Retinal pigment epithelial cell (primary cell): ENCODE measurements around the gene COL26A1.
"Not testable (repeated sequence)": the region's sequence is repeated elsewhere in the genome, so short reads cannot be mapped to it uniquely, and the experiment has no call there.

Experiments
- DNase-seq: peaks from one replicate; pipeline ENCODE4 v3.0.0-alpha.2; 2010; ENCODE audit warnings: low read depth
- H3K4me3 ChIP-seq: 2 replicates; pipeline ENCODE4 v1.5.1; 2011; ENCODE audit warnings: mild to moderate bottlenecking, low read length, control low read depth, moderate library complexity
- TF ChIP-seq, protein P1 (sequence below): conservative IDR thresholded peaks from 2 replicates; pipeline ENCODE4 v1.5.1; 2011; ENCODE audit warnings: low read depth, low read length, control low read depth, inconsistent platforms

Gene COL26A1

DNA sequence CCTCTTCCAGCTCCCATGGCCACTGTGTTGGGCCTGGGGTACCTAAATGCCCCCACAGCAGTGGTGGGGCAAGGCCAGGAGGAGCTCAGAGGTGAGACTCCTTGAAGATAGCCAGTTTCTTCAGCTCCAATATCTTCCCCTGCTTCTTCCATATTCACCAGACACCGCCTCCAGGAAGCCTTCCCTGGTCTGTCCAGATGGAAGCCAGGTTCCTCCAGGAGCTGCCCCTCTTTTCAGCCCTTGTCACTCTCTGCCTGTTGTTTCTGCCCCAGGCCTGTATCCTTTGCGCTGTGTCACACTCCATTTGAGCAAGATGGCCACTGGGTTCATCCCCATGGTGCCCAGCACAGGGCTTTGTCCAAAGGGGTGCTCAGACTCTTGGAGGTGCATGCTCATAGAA lies 138.7 kb downstream of the COL26A1 start:
- H3K4me3 ChIP-seq = no peak overlapping the region
- DNase-seq = no peak
- TF ChIP-seq, protein P1, sequence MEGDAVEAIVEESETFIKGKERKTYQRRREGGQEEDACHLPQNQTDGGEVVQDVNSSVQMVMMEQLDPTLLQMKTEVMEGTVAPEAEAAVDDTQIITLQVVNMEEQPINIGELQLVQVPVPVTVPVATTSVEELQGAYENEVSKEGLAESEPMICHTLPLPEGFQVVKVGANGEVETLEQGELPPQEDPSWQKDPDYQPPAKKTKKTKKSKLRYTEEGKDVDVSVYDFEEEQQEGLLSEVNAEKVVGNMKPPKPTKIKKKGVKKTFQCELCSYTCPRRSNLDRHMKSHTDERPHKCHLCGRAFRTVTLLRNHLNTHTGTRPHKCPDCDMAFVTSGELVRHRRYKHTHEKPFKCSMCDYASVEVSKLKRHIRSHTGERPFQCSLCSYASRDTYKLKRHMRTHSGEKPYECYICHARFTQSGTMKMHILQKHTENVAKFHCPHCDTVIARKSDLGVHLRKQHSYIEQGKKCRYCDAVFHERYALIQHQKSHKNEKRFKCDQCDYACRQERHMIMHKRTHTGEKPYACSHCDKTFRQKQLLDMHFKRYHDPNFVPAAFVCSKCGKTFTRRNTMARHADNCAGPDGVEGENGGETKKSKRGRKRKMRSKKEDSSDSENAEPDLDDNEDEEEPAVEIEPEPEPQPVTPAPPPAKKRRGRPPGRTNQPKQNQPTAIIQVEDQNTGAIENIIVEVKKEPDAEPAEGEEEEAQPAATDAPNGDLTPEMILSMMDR = no peak

DNA sequence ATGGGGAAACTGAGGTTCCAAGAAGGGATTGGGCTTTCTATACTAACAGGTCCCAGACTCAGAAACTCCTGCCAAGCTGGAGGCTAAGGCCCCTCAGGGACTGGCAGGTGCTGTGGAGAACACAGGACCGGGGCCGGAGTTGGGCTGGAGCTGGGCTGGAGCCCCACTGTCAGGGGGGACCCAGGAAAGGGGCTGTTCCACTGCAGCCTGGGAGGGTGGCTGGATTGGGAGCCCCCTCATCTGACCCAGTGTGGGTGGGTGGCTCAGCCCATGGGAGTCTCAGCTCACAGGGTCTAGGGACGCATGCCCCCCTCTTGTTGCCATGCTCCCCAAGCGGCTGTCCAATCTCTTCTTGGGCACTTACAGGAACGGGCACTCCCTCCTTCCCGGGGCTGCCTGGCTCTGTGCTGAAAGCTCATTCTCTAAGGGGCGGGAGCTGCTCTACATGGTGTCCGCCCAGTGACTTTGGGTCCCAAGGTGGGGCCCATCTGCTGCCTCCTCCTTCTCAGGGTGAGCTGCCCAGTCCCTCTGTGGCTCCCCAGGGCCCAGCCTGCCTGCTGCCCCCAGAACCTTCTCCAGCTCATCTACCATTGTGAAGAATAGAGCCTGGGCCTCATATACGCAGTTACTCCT lies 139.9 kb downstream of the COL26A1 start:
- no peak overlapping the region for H3K4me3 ChIP-seq
- TF ChIP-seq, protein P1 = no peak
- no peak for DNase-seq

DNA sequence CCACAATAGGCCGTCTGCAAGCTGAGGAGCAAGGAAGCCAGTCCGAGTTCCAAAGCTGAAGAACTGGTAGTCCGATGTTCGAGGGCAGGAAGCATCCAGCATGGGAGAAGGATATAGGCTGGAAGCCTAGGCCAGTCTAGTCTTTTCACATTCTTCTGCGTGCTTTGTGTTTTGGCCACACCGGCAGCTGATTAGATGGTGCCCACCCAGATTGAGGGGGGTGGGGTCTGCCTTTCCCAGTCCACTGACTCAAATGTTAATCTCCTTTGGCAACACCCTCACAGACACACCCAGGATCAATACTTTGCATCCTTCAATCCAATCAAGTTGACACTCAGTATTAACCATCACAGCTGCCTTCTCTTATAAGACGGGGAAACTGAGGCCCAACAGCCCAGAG lies 142.8 kb downstream of the COL26A1 start:
- H3K4me3 ChIP-seq, DNase-seq: not testable (repeated sequence)

DNA sequence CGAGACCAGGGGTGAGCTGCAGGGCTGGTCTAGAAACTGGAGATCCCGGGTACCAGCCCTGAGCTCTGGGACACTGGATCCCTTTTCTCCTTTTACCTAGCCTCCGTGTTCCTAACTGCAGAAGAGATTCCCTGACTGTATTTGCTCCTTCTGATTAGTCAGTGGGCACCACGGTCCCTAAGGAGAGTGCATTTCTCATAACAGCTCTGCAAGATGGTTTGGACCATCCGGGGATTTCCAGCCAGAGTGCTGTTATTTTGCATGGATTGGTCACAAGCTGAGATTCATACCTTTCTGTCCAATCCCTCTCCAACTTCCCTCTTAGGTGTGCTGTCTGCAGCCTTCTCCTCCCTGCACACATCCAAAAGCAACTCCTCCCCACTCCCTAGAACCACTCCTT lies 143.9 kb downstream of the COL26A1 start:
- H3K4me3 ChIP-seq = no peak overlapping the region
- TF ChIP-seq, protein P1 = no peak
- no peak for DNase-seq

DNA sequence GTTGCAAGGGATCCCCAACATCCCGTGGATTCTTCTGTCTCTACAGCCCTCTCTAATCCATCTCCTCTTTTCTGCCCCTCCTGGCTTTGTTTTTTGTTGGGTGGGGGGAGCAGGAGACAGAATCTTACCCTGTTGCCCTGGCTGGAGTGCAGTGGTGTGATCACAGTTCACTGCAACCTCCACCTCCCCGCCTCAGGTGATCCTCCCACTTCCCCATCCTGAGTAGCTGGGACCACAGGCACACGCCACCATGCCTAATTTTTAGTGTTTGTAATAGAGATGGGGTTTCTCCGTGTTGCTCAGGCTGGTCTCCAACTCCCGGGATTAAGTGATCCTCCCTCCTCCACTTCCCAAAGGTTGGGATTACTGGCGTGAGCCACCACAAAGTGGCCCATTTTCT lies 144.7 kb downstream of the COL26A1 start:
- TF ChIP-seq, protein P1 = no peak

DNA sequence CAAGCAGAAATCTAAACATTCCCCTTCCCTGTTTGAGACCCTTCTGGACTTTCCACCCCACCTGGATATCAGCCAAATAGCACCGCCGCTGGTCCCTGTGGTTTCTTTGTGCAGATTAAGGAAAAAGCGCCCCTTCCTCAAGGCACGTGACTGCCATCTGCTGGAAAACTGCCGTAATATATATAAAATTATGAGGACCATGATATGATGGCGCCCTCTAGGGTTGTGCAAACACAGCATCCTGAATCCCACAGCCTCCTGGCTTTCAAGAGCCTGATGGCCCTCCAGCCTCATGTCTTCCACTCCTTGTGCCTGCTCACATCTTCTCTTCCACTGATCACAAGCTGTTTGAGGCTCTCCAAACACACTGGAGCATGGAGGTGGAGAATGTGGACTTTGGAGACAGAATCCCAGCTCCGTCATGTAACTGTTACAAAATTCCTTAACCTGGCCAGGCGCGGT lies 145.1 kb downstream of the COL26A1 start:
- H3K4me3 ChIP-seq = no peak overlapping the region
- DNase-seq = no peak
- TF ChIP-seq, protein P1 = peak; percentile 73

More for the DNA sequence above, 144.7 kb downstream of the COL26A1 start:
- H3K4me3 ChIP-seq = no peak overlapping the region
- DNase-seq = no peak

DNA sequence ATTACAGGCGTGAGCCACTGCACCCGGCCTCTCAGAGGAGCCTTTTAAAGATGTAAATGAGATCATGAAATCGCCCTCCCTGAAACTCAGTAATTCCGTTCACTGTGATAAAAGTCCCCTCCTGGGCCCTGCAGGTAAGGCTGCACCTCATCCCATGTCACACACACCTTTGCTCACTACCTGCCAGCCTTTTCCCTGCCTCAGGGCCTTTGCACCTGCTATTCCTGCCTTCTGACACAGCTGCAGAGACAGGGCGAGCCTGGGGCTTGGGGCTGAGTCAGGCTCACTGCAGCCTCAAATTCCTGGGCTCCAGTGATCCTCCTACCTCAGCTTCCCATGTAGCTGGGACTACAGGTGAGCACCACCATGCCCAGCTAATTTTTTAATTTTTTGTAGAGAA lies 147.6 kb downstream of the COL26A1 start:
- no peak overlapping the region for H3K4me3 ChIP-seq
- DNase-seq = no peak
- TF ChIP-seq, protein P1 = no peak

DNA sequence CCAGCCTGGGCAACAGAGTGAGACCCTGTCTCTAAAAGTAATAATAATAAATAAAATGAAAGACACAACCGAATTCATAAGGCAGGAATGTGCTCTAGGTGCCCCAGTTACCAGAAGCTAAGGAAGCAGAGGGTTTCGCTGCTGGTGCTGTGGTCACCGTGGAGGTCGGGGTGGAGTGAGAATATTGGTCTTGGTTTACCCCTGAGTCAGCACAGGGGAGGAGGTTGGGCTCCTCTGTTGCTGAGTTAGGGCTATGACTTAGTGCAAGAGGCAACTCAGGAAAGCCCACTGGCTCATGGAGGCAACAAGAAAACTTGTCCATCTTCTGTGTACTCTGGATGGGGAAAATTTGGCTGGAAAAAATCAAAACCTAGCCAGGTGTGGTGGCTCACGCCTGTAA lies 149.3 kb downstream of the COL26A1 start:
- no peak overlapping the region for H3K4me3 ChIP-seq
- TF ChIP-seq, protein P1 = no peak
- DNase-seq = no peak
